ENCODE data around the gene FRMD5. TPM values are rescaled to one million over a fixed set of nuclear protein-coding genes. Genes with fewer than 3 reads are reported as not detected.

The FRMD5 gene
- total RNA-seq, 1 donor from 2014 or later, result 0.12 TPM

DNA sequence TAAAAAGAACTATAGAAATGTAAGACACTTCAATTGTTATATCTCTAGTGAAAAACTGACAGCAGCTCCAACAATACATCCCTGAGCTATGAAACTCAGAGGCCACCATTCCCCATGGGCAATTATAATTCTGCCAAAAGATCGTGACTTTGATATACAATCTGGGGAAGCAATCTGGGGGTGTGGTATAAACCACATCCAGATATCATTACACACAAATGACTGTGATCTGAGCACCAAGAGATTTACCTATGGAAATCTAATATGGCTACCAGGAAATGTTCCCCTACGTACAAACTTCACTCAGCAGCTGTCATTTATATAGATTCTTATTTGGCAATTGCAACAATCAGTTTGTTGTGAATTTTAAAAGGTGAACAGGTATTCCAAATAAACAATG, 110.3 kb downstream of the FRMD5 start:
- TF ChIP-seq, protein P1, sequence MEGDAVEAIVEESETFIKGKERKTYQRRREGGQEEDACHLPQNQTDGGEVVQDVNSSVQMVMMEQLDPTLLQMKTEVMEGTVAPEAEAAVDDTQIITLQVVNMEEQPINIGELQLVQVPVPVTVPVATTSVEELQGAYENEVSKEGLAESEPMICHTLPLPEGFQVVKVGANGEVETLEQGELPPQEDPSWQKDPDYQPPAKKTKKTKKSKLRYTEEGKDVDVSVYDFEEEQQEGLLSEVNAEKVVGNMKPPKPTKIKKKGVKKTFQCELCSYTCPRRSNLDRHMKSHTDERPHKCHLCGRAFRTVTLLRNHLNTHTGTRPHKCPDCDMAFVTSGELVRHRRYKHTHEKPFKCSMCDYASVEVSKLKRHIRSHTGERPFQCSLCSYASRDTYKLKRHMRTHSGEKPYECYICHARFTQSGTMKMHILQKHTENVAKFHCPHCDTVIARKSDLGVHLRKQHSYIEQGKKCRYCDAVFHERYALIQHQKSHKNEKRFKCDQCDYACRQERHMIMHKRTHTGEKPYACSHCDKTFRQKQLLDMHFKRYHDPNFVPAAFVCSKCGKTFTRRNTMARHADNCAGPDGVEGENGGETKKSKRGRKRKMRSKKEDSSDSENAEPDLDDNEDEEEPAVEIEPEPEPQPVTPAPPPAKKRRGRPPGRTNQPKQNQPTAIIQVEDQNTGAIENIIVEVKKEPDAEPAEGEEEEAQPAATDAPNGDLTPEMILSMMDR (IDR thresholded peaks at IDR 0.05), result no peak
- no peaks in the 10 kb centered on the region for H3K36me3 ChIP-seq
- ATAC-seq, result no peak
- H3K27me3 ChIP-seq (ENCODE audit: low read depth), result no peaks in the 10 kb centered on the region
- no peak for DNase-seq
- H3K9me3 ChIP-seq, result no peaks in the 10 kb centered on the region
- no peak overlapping the region for H3K4me3 ChIP-seq
- no peak overlapping the region for H3K27ac ChIP-seq
- H3K4me1 ChIP-seq, result no peaks in the 10 kb centered on the region
- intact Hi-C loops (cut with DNase I), result no loop called here

DNA sequence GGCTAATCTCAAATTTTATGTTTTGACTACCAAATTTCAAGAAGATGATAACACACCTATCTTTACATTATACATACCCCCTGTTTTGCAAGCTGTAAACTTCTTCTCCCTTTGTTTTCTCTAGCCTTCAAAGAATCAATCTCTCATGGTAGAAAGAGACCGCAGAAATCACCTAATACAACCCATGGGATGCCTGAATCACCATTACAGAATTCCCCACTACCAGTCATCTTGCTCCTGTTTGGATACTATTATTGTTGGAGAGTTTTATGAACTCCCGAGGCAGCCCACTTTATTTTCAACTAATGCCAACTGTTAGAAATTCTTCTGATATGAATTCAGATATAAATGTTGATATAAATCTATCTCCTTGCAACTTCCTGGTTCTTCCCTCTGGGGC, 110.9 kb downstream of the FRMD5 start:
- no peaks in the 10 kb centered on the region for H3K27me3 ChIP-seq (ENCODE audit: low read depth)
- TF ChIP-seq, protein P1 (IDR thresholded peaks at IDR 0.05), result no peak
- intact Hi-C loops (cut with DNase I), result no loop called here
- ATAC-seq (no peak), DNase-seq (no peak)
- H3K4me1 ChIP-seq, result no peaks in the 10 kb centered on the region
- H3K4me3 ChIP-seq, result no peak overlapping the region
- no peaks in the 10 kb centered on the region for H3K36me3 ChIP-seq
- H3K27ac ChIP-seq, result no peak overlapping the region
- no peaks in the 10 kb centered on the region for H3K9me3 ChIP-seq

DNA sequence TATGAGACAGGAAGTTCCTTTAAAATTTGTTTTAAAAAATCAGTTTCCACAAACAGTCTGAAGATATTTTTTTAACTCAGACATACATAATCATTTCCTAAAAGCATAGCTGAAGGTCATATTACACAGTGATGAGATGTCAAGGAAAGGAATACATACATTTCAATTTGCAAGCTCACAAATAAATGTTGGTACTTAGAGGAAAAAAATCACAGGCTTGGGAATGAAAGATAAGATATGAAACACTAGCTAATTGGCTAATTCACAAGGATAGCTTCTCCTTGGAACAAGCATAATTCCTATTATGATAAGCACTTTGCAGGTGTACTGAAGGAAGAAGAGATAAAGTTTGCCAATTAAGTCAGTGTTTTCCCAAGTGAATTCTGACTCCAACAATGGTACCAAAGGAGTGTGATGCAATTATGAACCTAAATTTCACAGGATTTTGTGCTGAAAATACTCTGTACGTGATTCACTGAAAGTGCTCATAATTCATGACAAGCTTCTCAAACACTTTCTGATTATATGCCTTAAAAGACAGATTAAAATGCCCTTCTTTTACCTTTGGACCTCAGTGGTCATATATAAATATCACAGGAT, 112.4 kb downstream of the FRMD5 start:
- Histone ChIP-seq H3K4me3 (no peak overlapping the region), H3K4me1 (no peaks in the 10 kb centered on the region), H3K9me3 (no peaks in the 10 kb centered on the region), H3K27me3 (ENCODE audit: low read depth) (no peaks in the 10 kb centered on the region), H3K27ac (no peak overlapping the region), H3K36me3 (no peaks in the 10 kb centered on the region)
- TF ChIP-seq, protein P1 (IDR thresholded peaks at IDR 0.05), result no peak
- intact Hi-C loops (cut with DNase I), result no loop called here
- DNase-seq (no peak), ATAC-seq (no peak)

DNA sequence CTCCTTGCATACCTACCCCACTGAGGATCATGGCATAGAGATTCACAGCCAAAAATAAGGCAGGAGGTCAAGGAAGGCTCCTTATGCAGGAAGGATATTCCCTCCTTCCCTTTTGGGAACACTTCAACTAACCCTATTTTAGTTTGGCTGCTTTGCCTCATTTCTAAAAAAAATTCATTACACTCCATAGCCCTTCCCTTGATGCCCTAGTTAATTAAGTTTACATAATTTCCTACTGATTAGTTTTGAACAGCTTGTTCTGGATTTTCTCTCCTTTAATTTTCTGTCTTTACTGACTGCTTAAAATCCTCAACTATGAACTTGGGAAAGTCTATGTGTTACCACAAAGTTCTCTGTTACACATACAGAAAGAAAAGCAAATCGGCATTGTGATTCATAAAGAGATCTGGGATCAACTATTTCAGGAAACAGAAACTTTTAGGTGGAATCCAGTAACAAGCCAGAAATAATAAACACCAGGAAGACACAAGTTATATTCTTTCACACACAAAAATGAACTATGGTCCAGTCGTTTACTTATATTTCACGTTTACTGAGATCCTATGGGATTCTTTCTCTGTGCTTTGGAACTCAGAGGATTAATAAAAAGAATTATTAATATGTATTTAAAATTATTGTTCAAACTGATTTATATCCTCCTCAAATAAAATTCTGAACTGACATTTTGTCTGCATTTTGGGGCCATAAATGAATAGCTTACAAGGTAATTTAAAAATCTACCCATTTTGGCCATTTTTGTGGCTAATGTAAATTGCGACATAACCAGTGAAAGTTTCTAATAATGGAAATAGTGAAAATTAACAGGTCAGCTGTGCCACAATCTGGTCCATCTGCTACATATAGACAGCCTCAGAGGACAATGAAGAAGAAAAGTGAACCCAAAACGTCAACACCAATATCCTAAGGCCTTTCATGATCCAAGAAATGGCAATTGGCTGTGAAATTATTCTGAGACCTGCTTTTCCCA, 113.8 kb downstream of the FRMD5 start:
- no peaks in the 10 kb centered on the region for H3K36me3 ChIP-seq
- DNase-seq (no peak), ATAC-seq (no peak)
- TF ChIP-seq, protein P1 (IDR thresholded peaks at IDR 0.05), result no peak
- H3K27ac ChIP-seq, result no peak overlapping the region
- no peaks in the 10 kb centered on the region for H3K4me1 ChIP-seq
- H3K27me3 ChIP-seq (ENCODE audit: low read depth), result no peaks in the 10 kb centered on the region
- H3K9me3 ChIP-seq, result no peaks in the 10 kb centered on the region
- intact Hi-C loops (cut with DNase I), result no loop called here
- H3K4me3 ChIP-seq, result no peak overlapping the region

DNA sequence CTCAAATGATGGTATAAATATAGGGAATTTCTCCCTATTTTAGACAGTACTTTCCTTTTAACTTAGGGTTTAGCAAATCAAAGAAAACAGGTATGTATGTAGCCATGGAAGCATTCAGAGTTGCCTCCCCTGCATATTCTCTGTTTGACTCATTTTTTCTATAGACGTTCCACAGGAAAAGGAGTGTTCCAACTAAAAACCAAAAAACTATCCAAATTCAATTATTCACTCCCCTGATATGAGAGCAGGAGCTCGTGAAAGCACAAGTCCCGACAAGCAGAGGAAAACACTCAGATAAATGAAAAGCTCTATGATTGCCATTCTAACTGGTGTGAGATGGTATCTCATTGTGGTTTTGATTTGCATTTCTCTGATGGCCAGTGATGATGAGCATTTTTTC, 119.5 kb downstream of the FRMD5 start:
- intact Hi-C loops (cut with DNase I), result no loop called here
- Histone ChIP-seq H3K4me3 (no peak overlapping the region), H3K9me3 (no peaks in the 10 kb centered on the region), H3K27ac (no peak overlapping the region), H3K36me3 (no peaks in the 10 kb centered on the region), H3K27me3 (ENCODE audit: low read depth) (no peaks in the 10 kb centered on the region), H3K4me1 (no peaks in the 10 kb centered on the region)
- DNase-seq (no peak), ATAC-seq (no peak)
- TF ChIP-seq, protein P1 (IDR thresholded peaks at IDR 0.05), result no peak

Data from lower lobe of right lung (tissue), 2 donors.